GM20431 (cell line): ENCODE measurements around the gene SUDS3.
"Not testable (repeated sequence)": the region's sequence is repeated elsewhere in the genome, so short reads cannot be mapped to it uniquely, and the experiment has no call there.

ENCODE experiments used
- in situ Hi-C: fragments of 300-500 bp; cut with MseI, MboI; formaldehyde crosslinking; loops from one replicate; pipeline ENCODE4 v1.15.0; 2020; ENCODE audit warnings: low sequenced_read_pairs; ENCODE audit not compliant: unreplicated experiment

Gene SUDS3

GRCh38 chr12:118376089-118377020, at the start of gene SUDS3:
TSS of gene SUDS3 (plus strand) at chr12:118376555. CDS start at chr12:118376692, 137 bp downstream.
- in situ Hi-C loops, result no loop called here

- in situ Hi-C loops, result no loop called here
Measured at GRCh38 chr12:118326991-118327390, 49.4 kb upstream of the SUDS3 start.

GRCh38 chr12:118327391-118327790, 49.0 kb upstream of the SUDS3 start:
- in situ Hi-C loops, result no loop called here

GRCh38 chr12:118328486-118329330, 47.6 kb upstream of the SUDS3 start:
- in situ Hi-C loops, result no loop called here

- in situ Hi-C loops, result no loop called here
Measured at GRCh38 chr12:118330421-118331018, 45.8 kb upstream of the SUDS3 start.

- in situ Hi-C loops, result no loop called here
Measured at GRCh38 chr12:118332511-118332910, 43.8 kb upstream of the SUDS3 start.

- in situ Hi-C loops, result no loop called here
Measured at GRCh38 chr12:118334241-118334640, 42.1 kb upstream of the SUDS3 start.

- in situ Hi-C loops, result no loop called here
Measured at GRCh38 chr12:118334939-118335567, 41.3 kb upstream of the SUDS3 start.

GRCh38 chr12:118336123-118336522, 40.2 kb upstream of the SUDS3 start:
- in situ Hi-C loops, result no loop called here

GRCh38 chr12:118337194-118337838, 39.0 kb upstream of the SUDS3 start:
- in situ Hi-C loops, result no loop called here

- in situ Hi-C loops, result no loop called here
Measured at GRCh38 chr12:118342090-118342489, 34.3 kb upstream of the SUDS3 start.

GRCh38 chr12:118344829-118345228, 31.5 kb upstream of the SUDS3 start:
- in situ Hi-C loops, result no loop called here

GRCh38 chr12:118345355-118345754, 31.0 kb upstream of the SUDS3 start:
- in situ Hi-C loops, result no loop called here

- in situ Hi-C loops, result no loop called here
Measured at GRCh38 chr12:118346895-118347294, 29.5 kb upstream of the SUDS3 start.

- in situ Hi-C loops, result no loop called here
Measured at GRCh38 chr12:118347916-118348315, 28.4 kb upstream of the SUDS3 start.

- in situ Hi-C loops, result no loop called here
Measured at GRCh38 chr12:118350908-118351559, 25.3 kb upstream of the SUDS3 start.

- in situ Hi-C loops, result no loop called here
Measured at GRCh38 chr12:118353721-118354120, 22.6 kb upstream of the SUDS3 start.

GRCh38 chr12:118354503-118354902, 21.9 kb upstream of the SUDS3 start:
- in situ Hi-C loops, result not testable (repeated sequence)

GRCh38 chr12:118354903-118355302, 21.5 kb upstream of the SUDS3 start:
- in situ Hi-C loops, result no loop called here
